ENCODE data around the gene RHBG. TPM values are rescaled to one million over a fixed set of nuclear protein-coding genes. Genes with fewer than 3 reads are reported as not detected.

Gene RHBG, protein sequence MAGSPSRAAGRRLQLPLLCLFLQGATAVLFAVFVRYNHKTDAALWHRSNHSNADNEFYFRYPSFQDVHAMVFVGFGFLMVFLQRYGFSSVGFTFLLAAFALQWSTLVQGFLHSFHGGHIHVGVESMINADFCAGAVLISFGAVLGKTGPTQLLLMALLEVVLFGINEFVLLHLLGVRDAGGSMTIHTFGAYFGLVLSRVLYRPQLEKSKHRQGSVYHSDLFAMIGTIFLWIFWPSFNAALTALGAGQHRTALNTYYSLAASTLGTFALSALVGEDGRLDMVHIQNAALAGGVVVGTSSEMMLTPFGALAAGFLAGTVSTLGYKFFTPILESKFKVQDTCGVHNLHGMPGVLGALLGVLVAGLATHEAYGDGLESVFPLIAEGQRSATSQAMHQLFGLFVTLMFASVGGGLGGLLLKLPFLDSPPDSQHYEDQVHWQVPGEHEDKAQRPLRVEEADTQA
- not detected in 2 replicates for total RNA-seq

DNA sequence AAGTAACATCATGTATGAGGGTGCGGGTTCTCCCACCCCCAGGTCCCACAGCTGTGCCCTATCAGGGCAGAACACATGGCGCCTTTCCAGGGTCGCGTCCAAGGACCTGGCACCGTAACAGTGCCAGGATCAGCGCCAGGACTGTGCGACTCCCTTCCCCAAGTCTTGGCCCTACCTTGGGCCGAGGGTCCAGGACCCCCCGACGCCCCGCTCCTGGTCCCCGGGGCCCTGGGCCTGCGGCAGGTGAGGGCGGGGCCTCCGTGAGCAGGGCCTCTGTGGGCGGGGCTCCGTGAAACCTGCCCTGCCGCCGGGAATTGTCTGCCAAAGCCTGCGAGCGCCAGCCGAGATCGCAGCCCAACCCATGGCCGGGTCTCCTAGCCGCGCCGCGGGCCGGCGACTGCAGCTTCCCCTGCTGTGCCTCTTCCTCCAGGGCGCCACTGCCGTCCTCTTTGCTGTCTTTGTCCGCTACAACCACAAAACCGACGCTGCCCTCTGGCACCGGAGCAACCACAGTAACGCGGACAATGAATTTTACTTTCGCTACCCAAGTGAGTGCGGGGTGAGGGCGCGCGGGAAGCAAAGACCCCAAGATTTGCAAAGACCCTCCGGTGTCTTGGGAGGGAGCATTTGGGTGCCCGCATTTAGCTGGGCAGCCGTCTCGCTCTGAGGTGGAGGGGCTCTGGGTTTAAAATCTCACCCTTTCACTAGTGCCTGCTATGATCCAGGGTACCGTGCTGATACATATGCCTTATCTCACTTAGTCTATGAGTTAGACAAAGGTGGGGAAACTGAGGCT, at the start of gene RHBG:
Gene RHBG (plus strand): TSS at position 323 of the 796 bp plus-strand sequence. CDS start 39 bp downstream, at position 362.

DNA sequence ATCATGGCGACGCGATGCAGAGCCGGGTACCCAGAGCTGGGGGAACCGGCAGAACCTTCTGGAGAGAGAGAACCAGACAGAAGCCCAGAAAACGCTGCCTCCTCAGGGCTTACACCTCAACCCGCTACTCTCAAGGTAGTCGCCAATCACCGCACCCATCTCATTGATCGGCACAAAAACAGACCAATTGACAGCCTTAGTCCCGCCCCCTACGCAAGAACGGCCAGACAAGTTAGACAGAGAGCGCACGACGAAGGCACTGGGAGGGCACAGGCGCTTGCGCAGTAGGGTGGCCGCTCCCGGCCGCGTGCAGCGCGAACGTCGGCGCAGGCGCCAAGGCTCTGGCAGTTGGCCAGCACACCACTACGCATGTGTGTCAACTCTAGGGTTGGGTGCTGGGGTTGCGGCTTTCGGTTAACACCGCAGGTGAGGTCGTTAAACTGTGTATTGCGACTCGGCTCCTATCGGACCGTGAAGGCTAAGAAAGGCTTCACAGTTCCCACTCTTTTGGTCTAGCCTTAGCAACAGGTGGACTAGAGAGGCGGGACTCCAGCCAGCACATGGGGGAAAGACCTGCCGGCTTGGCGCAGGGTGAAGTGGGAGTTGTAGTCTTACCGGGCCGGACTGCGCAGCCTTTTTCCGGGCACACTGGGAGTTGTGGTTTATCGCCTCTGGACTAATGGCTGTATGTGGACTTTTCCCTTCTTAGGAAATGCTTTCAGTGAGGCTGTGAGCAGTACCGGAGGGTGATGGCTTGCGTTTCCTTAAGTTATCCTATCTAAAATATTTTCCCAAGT, 30.6 kb upstream of the RHBG start, which contains the start of the genes CCT3 and TSACC:
Gene CCT3 (minus strand): TSS at position 113 of the 797 bp plus-strand sequence. CDS start 108 bp downstream, at position 5.
Gene TSACC (plus strand): TSS at position 347 of the 797 bp plus-strand sequence. CDS start 1,232 bp downstream, outside the sequence.

Other genes starting within 250 kb of the RHBG start
- 0.49 and 2.4 TPM in 2 replicates for gene SEMA4A, start 215.6 kb upstream of the RHBG start, total RNA-seq
- gene SLC25A44, start 175.1 kb upstream of the RHBG start, total RNA-seq: 15.2 and 17.6 TPM in 2 replicates
- gene PMF1, start 156.2 kb upstream of the RHBG start, total RNA-seq: 70.9 and 77.5 TPM in 2 replicates
- gene BGLAP, start 127.0 kb upstream of the RHBG start, total RNA-seq: 0.51 TPM in 1 of 2 replicates, not detected in the other
- 0.49 and 1.0 TPM in 2 replicates for gene PAQR6, start 121.2 kb upstream of the RHBG start, total RNA-seq
- 54.9 and 59.6 TPM in 2 replicates for gene SMG5, start 86.4 kb upstream of the RHBG start, total RNA-seq
- gene TMEM79, start 84.9 kb upstream of the RHBG start, total RNA-seq: 1.8 and 2.0 TPM in 2 replicates
- 76.4 and 179 TPM in 2 replicates for gene GLMP, start 73.5 kb upstream of the RHBG start, total RNA-seq
- not detected in 2 replicates for gene VHLL, start 69.9 kb upstream of the RHBG start, total RNA-seq
- gene CCT3, start 30.9 kb upstream of the RHBG start, total RNA-seq: 315 and 547 TPM in 2 replicates
- gene TSACC, start 30.7 kb upstream of the RHBG start, total RNA-seq: 0.76 TPM in 1 of 2 replicates, not detected in the other
- 16.5 and 30.7 TPM in 2 replicates for gene MEF2D, start 131.6 kb downstream of the RHBG start, total RNA-seq
- 5.2 and 71.4 TPM in 2 replicates for gene IQGAP3, start 203.4 kb downstream of the RHBG start, total RNA-seq
- not detected in 2 replicates for gene TTC24, start 210.5 kb downstream of the RHBG start, total RNA-seq
- 116 and 139 TPM in 2 replicates for gene NAXE, start 222.6 kb downstream of the RHBG start, total RNA-seq
- 12.7 and 18.6 TPM in 2 replicates for gene GPATCH4, start 232.3 kb downstream of the RHBG start, total RNA-seq